ENCODE results near the gene ZNF430.
A peak's percentile ranks its signal among the peaks of the same experiment; 100 is the strongest.
"Not testable (repeated sequence)": the region's sequence is repeated elsewhere in the genome, so short reads cannot be mapped to it uniquely, and the experiment has no call there.

The ZNF430 gene

DNA sequence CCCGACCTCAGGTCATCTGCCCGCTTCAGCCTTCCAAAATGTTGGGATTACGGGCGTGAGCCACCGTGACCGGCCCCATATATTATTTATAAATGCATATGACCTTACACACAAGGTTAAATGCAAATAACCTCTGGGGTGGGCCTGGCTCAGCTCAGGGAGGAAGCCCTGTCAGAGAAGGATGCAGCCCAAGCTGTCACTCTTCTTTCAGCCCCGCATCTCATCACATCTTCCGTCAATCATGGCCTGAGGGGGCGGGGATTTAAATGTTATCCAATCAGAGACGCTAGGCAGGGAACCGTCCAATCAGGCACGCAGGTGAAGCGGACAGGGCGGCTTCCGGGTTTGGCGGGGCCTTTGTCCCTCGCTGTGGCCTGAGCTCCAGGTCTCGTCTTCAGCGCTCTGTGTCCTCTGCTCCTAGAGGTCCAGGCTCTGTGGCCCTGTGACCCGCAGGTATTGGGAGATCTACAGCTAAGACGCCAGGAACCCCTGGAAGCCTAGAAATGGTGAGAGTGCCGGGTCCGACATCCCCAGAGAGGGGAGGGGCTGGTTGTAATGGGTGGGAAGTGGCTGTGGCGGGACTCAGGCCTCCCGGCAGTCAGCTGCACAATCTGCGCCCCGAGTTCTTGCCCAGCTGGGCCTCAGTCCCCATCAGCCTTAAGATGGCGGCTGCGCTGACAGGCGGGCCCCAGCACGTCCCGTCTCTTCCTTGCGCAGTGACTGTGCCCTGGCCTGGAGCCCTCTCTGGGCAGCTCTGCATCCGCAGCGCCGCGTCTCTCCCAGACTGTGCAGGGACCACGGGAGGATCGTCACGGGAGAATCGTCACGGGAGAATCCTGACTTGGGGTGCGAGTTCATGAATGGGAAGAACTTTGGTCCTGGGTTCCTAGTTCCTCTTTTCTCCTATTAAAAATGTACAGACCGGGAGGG, at the start of gene ZNF430:
TSS of gene ZNF430 (plus strand) at position 360 of the 930 bp plus-strand sequence. CDS start at position 504, 144 bp downstream.
- in situ Hi-C loops (cut with HindIII; ENCODE audit: low sequenced_read_pairs), result no loop called here
- peak; percentile 92 for DNase-seq (ENCODE audit: low read depth, low spot score)
- TF ChIP-seq, protein P1, sequence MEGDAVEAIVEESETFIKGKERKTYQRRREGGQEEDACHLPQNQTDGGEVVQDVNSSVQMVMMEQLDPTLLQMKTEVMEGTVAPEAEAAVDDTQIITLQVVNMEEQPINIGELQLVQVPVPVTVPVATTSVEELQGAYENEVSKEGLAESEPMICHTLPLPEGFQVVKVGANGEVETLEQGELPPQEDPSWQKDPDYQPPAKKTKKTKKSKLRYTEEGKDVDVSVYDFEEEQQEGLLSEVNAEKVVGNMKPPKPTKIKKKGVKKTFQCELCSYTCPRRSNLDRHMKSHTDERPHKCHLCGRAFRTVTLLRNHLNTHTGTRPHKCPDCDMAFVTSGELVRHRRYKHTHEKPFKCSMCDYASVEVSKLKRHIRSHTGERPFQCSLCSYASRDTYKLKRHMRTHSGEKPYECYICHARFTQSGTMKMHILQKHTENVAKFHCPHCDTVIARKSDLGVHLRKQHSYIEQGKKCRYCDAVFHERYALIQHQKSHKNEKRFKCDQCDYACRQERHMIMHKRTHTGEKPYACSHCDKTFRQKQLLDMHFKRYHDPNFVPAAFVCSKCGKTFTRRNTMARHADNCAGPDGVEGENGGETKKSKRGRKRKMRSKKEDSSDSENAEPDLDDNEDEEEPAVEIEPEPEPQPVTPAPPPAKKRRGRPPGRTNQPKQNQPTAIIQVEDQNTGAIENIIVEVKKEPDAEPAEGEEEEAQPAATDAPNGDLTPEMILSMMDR (IDR thresholded peaks at IDR 0.05; ENCODE audit: low read depth, low read length), result no peak
- peak within 1 kb of the TSS; percentile 89 for H3K4me3 ChIP-seq (ENCODE audit: low read depth, low read length)

DNA sequence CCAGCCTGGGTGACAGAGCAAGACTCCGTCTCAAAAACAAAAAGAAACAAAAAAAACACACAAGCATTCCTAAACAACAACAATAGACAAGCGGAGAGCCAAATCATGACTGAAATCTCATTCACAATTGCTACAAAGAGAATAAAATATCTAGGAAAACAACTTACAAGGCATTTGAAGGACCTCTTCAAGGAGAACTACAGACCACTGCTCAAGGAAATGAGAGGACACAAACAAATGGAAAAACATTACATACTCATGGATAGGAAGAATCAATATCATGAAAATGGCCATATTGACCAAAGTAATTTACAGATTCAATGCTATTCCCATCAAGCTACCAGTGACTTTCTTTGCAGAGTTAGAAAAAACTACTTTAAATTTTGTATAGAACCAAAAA, 27.7 kb upstream of the ZNF430 start:
- in situ Hi-C loops (cut with HindIII; ENCODE audit: low sequenced_read_pairs); DNase-seq (ENCODE audit: low read depth, low spot score): not testable (repeated sequence)

DNA sequence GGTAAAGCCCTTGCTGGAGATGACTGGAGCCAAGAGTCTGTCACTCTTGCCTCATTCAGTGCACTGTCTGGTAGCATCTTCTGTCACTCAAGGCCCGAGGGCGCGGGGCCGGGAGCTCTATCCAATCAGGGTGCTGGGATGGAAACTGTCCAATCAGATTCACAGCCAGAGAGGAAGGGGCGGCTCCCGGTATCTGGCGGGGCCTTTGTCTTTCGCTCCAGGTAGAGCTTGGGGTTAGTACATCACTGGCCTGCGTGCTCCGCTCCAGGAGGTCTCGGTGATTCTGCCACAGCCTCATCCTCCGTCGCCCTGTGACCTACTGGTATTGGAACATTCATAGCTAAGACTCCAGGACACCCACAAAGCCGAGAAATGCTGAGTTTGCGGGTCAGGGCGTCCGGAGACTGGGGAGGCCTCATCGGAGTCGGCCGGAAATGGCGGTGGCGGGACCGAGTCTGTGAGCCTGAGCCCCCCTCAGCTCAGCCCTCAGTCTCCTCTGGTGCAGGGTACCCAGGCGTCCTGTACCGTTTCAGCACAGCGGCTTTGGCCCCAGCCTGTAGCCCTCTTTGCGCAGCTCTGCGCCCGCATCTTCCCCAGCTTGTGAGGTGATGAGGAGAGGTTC, 20.6 kb upstream of the ZNF430 start:
- TF ChIP-seq, protein P1 (IDR thresholded peaks at IDR 0.05; ENCODE audit: low read depth, low read length), result no peak
- peak; percentile 88 for DNase-seq (ENCODE audit: low read depth, low spot score)
- H3K4me3 ChIP-seq (ENCODE audit: low read depth, low read length), result peak overlapping the region; percentile 43
- in situ Hi-C loops (cut with HindIII; ENCODE audit: low sequenced_read_pairs), result no loop called here

More for the DNA sequence above, 27.7 kb upstream of the ZNF430 start:
- H3K4me3 ChIP-seq (ENCODE audit: low read depth, low read length), result not testable (repeated sequence)

DNA sequence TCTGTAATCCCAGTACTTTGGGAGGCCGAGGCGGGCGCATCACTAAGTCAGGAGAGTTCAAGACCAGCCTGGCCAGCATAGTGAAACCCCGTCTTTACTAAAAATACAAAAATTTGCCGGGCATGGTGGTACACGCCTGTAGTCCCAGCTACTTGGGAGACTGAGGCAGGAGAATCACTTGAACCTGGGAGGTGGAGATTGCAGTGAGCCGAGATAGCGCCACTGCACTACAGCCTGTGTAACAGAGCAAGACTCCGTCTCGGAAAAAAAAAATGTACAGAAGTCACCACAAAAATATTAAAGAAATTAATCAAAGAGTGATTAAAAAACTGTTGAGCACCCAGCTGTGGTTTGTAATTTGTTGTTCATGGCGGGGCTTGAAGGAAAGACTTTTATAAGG, 781 bp downstream of the ZNF430 start:
- DNase-seq (ENCODE audit: low read depth, low spot score); in situ Hi-C loops (cut with HindIII; ENCODE audit: low sequenced_read_pairs): not testable (repeated sequence)
- H3K4me3 ChIP-seq (ENCODE audit: low read depth, low read length), result peak overlapping the region; percentile 89

DNA sequence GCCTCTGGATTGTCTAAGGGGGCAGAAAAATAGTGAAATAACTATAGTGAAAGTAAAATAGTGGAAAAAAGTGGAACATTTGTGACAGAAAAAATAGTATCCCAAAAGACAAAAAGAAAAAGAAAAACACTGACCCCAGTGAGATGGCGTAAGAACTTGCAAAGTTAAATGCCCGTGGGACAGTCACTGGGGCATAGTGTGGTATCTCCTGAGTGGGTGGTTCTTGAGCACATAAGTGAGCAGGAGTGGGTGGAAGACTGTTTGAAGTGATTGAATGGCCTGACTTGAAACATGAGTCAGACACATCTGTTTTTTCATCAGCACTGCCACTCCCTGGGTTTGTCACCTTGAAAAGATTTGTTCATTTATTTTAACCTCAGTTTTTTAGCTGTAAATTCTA, 2.5 kb downstream of the ZNF430 start:
- in situ Hi-C loops (cut with HindIII; ENCODE audit: low sequenced_read_pairs), result no loop called here
- peak; percentile 38 for DNase-seq (ENCODE audit: low read depth, low spot score)
- TF ChIP-seq, protein P1 (IDR thresholded peaks at IDR 0.05; ENCODE audit: low read depth, low read length), result no peak
- H3K4me3 ChIP-seq (ENCODE audit: low read depth, low read length), result no peak overlapping the region

DNA sequence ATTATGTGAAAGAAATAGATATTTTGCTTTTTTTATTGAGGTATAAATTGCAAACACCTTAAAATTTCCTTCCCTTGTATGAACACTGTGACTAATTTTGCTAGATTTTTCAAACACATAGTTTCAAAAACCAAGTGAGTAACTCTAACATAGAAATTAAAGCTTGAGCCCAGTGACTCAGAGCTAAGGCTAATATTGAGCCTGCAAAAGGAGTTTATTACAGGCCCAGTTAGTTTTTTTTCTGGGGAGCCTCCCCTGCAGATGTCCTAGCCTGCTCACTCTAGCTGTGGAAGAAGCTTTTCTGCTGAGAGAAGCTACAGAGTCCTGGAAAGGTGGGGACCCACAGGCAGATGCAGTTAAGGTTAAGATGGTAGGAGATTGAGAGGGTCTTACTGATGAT, 3.4 kb downstream of the ZNF430 start:
- peak; percentile 53 for DNase-seq (ENCODE audit: low read depth, low spot score)
- TF ChIP-seq, protein P1 (IDR thresholded peaks at IDR 0.05; ENCODE audit: low read depth, low read length), result no peak
- H3K4me3 ChIP-seq (ENCODE audit: low read depth, low read length), result no peak overlapping the region
- in situ Hi-C loops (cut with HindIII; ENCODE audit: low sequenced_read_pairs), result no loop called here

DNA sequence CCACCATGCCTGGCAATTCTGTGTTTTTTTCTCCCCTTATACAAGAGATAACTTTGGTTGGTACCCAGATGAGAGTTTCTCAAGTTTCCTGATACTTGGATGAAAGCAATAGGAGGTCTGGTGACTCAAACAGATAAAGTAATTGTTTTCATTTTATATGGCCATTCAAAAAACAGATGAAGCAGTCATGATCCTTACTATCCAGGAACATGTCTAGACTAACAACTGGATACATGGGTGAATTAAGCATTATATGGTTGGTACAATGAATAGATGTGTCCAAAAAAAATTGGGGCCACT, 8.5 kb downstream of the ZNF430 start:
- no peak overlapping the region for H3K4me3 ChIP-seq (ENCODE audit: low read depth, low read length)
- peak; percentile 48 for DNase-seq (ENCODE audit: low read depth, low spot score)
- in situ Hi-C loops (cut with HindIII; ENCODE audit: low sequenced_read_pairs), result no loop called here
- TF ChIP-seq, protein P1 (IDR thresholded peaks at IDR 0.05; ENCODE audit: low read depth, low read length), result no peak

Data from astrocyte of the spinal cord (primary cell).